ENCODE measurements around the gene GPR173.

The GPR173 gene

GRCh38 chrX:53078943-53079342 lies 30.4 kb downstream of the GPR173 start:
- ChIA-PET CTCF (no interaction called here), POLR2A (no interaction called here)
- peaks cover 0 to 5% of the 10 kb centered on the region in 2 experiments; a peak in 2 of 3 replicates for H3K36me3 ChIP-seq (ENCODE audit: control insufficient read depth in 2 of 2, insufficient read depth in 1 of 2, low read length in 2 of 2)
- H3K9me3 ChIP-seq (ENCODE audit: control insufficient read depth, insufficient read depth, low read depth, low read length): no peaks in the 10 kb centered on the region
- H3K4me3 ChIP-seq (ENCODE audit: low read depth, low read length): no peak overlapping the region
- peaks cover 3% of the 10 kb centered on the region; the same call in 1 of the 2 replicates for H3K4me1 ChIP-seq (ENCODE audit: control insufficient read depth, insufficient read depth, low read length)
- H3K27ac ChIP-seq (ENCODE audit: extremely low read depth, low read depth, low read length): no peak overlapping the region
- TF ChIP-seq ZNF670 (tag by site-specific recombination; IDR thresholded peaks at IDR 0.05; ENCODE audit: low read depth) (no peak), ZNF600 (tag by site-specific recombination; IDR thresholded peaks at IDR 0.05) (no peak), ZNF626 (tag by site-specific recombination; IDR thresholded peaks at IDR 0.05) (no peak), ZBTB20 (tag by site-specific recombination; IDR thresholded peaks at IDR 0.05) (peak; percentile 53), ZNF677 (tag by site-specific recombination; IDR thresholded peaks at IDR 0.05) (no peak), ZBTB17 (tag by site-specific recombination; IDR thresholded peaks at IDR 0.05) (0 out of 2 replicates have a peak, but pooled peaks have one; percentile 20), PRDM10 (tag by site-specific recombination; IDR thresholded peaks at IDR 0.05) (peak; percentile 46; the same call in 1 of the 2 replicates), MEIS1 (CRISPR knock-in tag; IDR thresholded peaks at IDR 0.05; ENCODE audit: borderline replicate concordance) (no peak), ZNF398 (tag by site-specific recombination; IDR thresholded peaks at IDR 0.05) (no peak)

GRCh38 chrX:53080628-53081580 lies 32.3 kb downstream of the GPR173 start:
- Histone ChIP-seq H3K9me3 (ENCODE audit: control insufficient read depth, insufficient read depth, low read depth, low read length) (no peaks in the 10 kb centered on the region), H3K4me3 (ENCODE audit: low read depth, low read length) (no peak overlapping the region), H3K36me3 (ENCODE audit: control insufficient read depth in 2 of 2, insufficient read depth in 1 of 2, low read length in 2 of 2) (peaks cover 3 to 24% of the 10 kb centered on the region in 2 experiments; a peak in 2 of 3 replicates), H3K4me1 (ENCODE audit: control insufficient read depth, insufficient read depth, low read length) (peaks cover 3% of the 10 kb centered on the region; the same call in 1 of the 2 replicates), H3K27ac (ENCODE audit: extremely low read depth, low read depth, low read length) (no peak overlapping the region)
- TF ChIP-seq PRDM1 (tag by site-specific recombination; IDR thresholded peaks at IDR 0.05) (peak; percentile 95), ZNF629 (tag by site-specific recombination; IDR thresholded peaks at IDR 0.05) (no peak)
- ChIA-PET POLR2A (interaction anchor here (0.6 to 1.7 kb wide), 5 partner anchors 8 to 1851 kb away, joined by 3 to 44 read pairs (median 6); no protein-coding TSS in a partner anchor), CTCF (interaction anchor here (0.6 to 1.1 kb wide), 4 partner anchors 9 to 160 kb away, joined by 3 to 5 read pairs (median 4); no protein-coding TSS in a partner anchor)

GRCh38 chrX:53081925-53082772 lies 33.6 kb downstream of the GPR173 start, which contains the start of gene TSPYL2:
TSS of gene TSPYL2 (plus strand) at chrX:53082367. CDS start at chrX:53082499, 132 bp downstream.
- Histone ChIP-seq H3K4me1 (ENCODE audit: control insufficient read depth, insufficient read depth, low read length) (peaks cover 3% of the 10 kb centered on the region; the same call in 1 of the 2 replicates), H3K4me3 (ENCODE audit: low read depth, low read length) (peak within 1 kb of the TSS; percentile 69), H3K9me3 (ENCODE audit: control insufficient read depth, insufficient read depth, low read depth, low read length) (no peaks in the 10 kb centered on the region), H3K36me3 (ENCODE audit: control insufficient read depth in 2 of 2, insufficient read depth in 1 of 2, low read length in 2 of 2) (peaks cover 12 to 37% of the 10 kb centered on the region in 2 experiments), H3K27ac (ENCODE audit: extremely low read depth, low read depth, low read length) (peak within 1 kb of the TSS; percentile 70)
- ChIA-PET POLR2A (interaction anchor here (0.5 to 1.7 kb wide), 20 partner anchors 9 to 1852 kb away, joined by 3 to 44 read pairs (median 4); partner anchors contain the start of genes IQSEC2, KANTR and KDM5C), CTCF (interaction anchor here (0.9 kb wide), 2 partner anchors 9 to 10 kb away, joined by 5 read pairs; no protein-coding TSS in a partner anchor)
- TF ChIP-seq ZNF362 (tag by site-specific recombination; IDR thresholded peaks at IDR 0.05) (no peak), TRIM28 (IDR thresholded peaks at IDR 0.05; ENCODE audit: borderline replicate concordance, low read length) (no peak), SALL2 (tag by site-specific recombination; IDR thresholded peaks at IDR 0.05; ENCODE audit: borderline replicate concordance) (no peak), ZNF626 (tag by site-specific recombination; IDR thresholded peaks at IDR 0.05) (no peak), ZNF24 (tag by site-specific recombination; IDR thresholded peaks at IDR 0.05) (no peak), WT1 (tag by site-specific recombination; IDR thresholded peaks at IDR 0.05) (no peak), ZNF785 (tag by site-specific recombination; IDR thresholded peaks at IDR 0.05) (no peak), KLF16 (tag by site-specific recombination; IDR thresholded peaks at IDR 0.05) (peak; percentile 79), ZNF843 (tag by site-specific recombination; IDR thresholded peaks at IDR 0.05) (0 out of 2 replicates have a peak, but pooled peaks have one; percentile 48), ZNF596 (tag by site-specific recombination; IDR thresholded peaks at IDR 0.05) (peak; percentile 59), FEZF1 (tag by site-specific recombination; IDR thresholded peaks at IDR 0.05) (no peak)
